ENCODE results near the gene FFAR2.
"Not testable (repeated sequence)": the region's sequence is repeated elsewhere in the genome, so short reads cannot be mapped to it uniquely, and the experiment has no call there.

FFAR2 gene

GRCh38 chr19:35447606-35448469 lies at the start of gene FFAR2:
Gene FFAR2, plus strand, starts transcription at chr19:35448257. Its CDS starts 1,458 bp downstream, at chr19:35449715.
- DNase-seq (ENCODE audit: low spot score) = no peak

GRCh38 chr19:35398570-35398969 lies 49.5 kb upstream of the FFAR2 start:
- no peak for DNase-seq (ENCODE audit: low spot score)

DNA sequence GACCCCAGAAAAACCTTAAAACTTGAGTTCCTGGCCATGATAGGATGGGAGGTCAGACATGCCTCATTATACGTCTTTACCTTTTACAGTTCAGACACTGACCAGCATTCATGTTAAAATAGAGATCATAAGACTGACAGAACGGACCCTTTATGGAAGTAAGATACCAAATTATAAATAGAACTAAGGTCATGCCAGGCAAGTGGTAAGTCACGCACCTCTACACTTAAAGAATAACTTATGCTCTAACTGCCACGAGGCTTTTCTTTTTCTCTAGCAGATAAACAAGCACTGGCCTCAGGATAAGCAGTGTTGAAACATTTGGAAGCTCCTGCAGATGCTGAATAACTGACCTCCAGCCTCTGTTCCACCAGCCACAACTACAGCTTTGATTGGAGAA lies 48.8 kb upstream of the FFAR2 start:
- DNase-seq (ENCODE audit: low spot score) = no peak

DNA sequence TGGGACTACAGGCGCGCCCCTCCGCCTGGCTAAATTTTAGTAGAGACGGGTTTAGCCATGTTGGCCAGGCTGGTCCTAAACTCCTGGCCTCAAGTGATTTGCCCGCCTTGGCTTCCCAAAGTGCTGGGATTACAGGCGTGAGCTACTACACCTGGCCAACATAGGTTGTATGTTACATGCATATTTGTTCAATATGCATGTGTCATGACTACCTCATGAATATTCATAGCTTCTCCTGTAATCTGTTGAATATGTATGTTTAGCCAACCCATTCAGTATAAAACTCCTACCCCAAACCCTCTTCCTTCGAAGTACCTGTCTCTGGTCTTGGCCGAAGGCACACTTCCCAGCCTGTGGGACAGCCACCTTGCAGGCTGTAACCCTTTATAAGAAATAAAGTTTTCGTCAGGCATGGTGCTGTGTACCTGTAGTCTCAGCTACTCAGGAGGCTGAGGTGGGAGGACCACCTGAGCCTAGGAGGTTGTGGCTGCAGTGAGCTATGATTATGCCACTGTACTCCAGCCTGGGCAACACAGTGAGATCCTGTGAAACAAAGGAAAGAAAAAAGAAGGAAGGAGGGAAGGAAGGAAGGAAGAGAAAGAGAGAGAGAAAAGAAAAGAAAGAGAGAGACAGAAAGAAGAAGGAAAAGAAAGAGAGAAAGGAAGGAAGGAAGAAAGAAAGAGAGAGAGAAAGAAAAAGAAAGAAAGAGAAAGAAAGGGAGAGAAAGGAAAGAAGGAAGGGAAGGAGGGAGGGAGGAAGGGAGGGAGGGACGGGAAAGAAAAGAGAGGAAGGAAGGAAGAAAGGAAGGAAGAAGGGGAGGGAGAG lies 47.9 kb upstream of the FFAR2 start:
- no peak for DNase-seq (ENCODE audit: low spot score)

DNA sequence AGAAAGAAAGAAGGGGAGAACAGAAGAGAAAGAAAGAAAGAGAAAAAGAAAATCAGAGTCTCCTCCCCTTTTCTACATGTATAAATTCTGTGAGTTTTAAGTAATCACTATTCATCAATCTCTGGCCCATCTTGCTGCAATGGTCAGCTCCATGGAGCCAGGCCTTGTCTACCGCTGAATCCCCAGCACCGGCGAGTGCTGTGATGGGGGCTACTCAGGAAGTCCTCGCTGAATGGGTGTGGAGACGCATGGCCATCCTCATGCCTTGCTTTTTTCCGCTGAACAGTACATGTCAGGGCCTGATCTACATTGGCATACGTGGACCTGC lies 47.3 kb upstream of the FFAR2 start:
- DNase-seq (ENCODE audit: low spot score) = no peak

- not testable (repeated sequence) for DNase-seq (ENCODE audit: low spot score)
These were observed 46.6 kb upstream of the FFAR2 start for GRCh38 chr19:35401416-35401815.

GRCh38 chr19:35403116-35403760 lies 44.8 kb upstream of the FFAR2 start:
- DNase-seq (ENCODE audit: low spot score) = no peak

- no peak for DNase-seq (ENCODE audit: low spot score)
These were observed 43.0 kb upstream of the FFAR2 start for GRCh38 chr19:35404879-35405622.

DNA sequence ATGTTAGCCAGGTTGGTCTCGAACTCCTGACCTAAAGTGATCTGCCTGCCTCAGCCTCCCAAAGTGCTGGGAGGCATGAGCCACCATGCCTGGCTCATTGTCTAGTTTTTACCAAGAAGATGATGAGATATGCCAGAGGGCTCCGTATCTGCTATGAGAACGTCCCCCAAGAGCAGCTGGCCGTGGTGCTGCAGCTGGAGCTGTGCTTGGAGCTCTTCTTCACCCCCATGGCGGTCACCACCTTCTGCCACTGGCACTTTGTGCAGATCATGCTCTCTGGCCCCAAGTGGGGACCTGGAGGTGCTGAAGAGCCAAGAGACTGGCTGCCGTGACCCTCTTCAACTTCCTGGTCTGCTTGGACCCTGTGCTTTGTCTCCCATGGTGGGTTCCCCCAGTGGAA lies 40.4 kb upstream of the FFAR2 start:
- DNase-seq (ENCODE audit: low spot score) = no peak

GRCh38 chr19:35408284-35409171 lies 39.5 kb upstream of the FFAR2 start:
- DNase-seq (ENCODE audit: low spot score) = no peak

GRCh38 chr19:35409191-35409590 lies 38.9 kb upstream of the FFAR2 start:
- no peak for DNase-seq (ENCODE audit: low spot score)

GRCh38 chr19:35410487-35410886 lies 37.6 kb upstream of the FFAR2 start:
- no peak for DNase-seq (ENCODE audit: low spot score)

DNA sequence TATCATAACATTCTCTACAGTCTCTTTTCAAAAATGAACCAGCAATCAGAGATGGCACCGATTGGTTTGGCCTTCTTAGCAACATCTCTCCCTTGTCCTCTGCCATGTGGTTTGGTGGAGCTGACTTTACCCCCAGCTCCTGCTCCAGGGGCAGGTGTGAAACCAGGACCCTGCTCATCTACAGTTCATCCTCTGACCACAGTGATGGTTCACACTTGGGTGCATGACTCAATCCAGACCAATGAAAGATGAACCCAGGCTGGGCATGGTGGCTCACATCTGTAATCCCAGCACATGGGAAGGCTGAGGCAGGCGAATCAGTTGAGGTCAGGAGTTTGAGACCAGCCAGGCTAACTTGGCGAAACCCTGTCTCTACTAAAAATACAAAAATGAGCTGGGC lies 33.6 kb upstream of the FFAR2 start:
- no peak for DNase-seq (ENCODE audit: low spot score)

- DNase-seq (ENCODE audit: low spot score) = no peak
These were observed 31.7 kb upstream of the FFAR2 start for GRCh38 chr19:35416331-35416730.

- DNase-seq (ENCODE audit: low spot score) = no peak
These were observed 30.8 kb upstream of the FFAR2 start for GRCh38 chr19:35417278-35417677.

DNA sequence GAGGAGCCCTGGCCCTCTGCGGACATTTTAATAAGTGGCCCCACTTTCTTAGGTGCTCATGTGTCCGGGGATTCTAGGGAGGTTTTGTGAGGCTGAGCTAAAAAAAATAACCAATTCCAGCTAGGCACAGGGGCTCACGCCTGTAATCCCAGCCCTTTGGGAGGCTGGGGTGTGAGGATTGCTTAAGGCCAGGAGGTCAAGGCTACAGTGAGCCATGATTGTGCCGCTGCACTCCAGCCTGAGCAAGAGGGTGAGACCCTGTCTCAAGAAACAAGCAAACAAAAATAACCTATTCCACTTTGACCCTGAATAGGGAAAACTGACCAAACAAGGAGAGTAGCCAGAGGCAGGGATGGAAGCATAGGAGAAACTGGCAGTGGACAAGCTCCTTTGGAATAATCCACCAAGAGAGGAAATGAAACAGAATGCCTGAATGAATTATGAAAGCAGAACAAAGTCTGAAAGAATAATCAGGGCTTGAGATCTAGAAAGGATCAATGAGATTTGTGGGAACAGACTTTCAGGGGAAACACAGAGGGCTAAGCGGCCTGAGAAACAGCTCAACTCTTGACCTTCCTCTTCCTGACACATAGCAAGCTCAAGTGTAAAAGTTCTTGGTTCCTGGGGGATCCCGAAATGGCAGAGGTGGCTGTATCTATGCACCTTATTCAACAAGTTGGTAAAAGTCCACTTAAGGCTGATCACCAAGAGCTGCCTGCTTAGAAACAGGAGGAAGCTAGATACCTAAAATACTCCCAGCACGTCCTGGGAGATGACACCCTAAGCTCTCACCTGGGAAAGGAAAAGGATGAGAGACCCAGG lies 30.1 kb upstream of the FFAR2 start:
- no peak for DNase-seq (ENCODE audit: low spot score)

DNA sequence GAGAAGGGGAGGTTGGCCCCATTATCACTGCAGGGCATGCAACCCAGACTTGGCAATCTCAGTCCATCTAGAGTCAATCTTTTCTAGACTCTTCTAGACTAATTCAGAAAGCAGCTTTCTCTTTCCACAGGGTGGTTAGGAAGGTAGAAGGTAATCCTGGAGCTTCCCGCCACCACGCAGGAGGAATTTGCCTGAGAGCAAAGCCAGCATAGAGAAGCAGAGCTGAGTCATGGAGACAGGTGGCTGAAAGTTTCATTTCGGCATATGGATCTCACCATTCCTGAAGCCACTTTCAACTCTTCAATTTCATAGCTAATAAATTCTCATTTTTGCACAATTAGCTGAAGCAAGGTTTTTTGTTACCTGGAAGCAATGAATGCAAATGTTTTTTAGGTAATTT lies 29.0 kb upstream of the FFAR2 start:
- no peak for DNase-seq (ENCODE audit: low spot score)

DNA sequence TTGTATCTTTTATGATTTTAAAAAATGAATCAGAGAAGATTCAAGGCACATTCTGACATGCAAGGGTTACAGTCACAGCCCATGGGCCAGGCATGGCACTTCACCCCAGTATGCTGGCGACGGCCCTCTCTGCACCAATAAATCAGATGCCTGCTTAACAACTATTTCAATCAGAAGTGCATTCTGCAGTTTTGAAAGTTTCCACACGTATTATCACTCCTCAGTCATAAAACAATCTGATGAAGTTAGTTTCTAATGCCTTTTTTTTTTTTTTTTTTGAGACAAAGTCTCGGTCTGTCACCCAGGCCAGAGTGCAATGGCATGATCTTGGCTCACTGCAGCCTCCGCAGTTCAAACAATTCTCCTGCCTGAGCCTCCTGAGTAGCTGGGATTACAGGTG lies 28.3 kb upstream of the FFAR2 start:
- DNase-seq (ENCODE audit: low spot score) = no peak

- DNase-seq (ENCODE audit: low spot score) = no peak
These were observed 26.7 kb upstream of the FFAR2 start for GRCh38 chr19:35421362-35421761.

DNA sequence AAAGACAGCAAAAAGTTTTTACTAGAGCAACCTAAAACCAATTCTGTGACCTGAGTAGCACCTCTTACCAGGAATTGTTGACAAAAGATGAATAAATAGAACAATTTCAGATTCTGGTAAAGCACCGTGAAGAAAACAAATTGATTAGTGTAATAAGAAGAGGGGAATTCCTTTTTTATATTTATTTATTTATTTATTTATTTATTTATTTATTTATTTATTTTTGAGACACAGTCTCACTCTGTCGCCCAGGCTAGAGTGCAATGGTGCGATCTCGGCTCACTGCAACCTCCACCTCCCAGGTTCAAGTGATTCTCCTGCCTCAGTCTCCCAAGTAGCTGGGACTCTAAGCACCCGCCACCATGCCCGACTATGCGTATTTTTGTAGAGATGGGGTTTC lies 24.7 kb upstream of the FFAR2 start:
- DNase-seq (ENCODE audit: low spot score) = not testable (repeated sequence)

Data from hematopoietic multipotent progenitor cell treated with erythropoietin and hydrocortisone succinate and interleukin-3 and kit ligand, for 17 days (in vitro differentiated cells).